GM21619 (cell line): ENCODE measurements around the gene WNT5A.

ENCODE experiments used
- ATAC-seq: cut with Tn5 transposase; IDR thresholded peaks from one replicate; pipeline ENCODE4 v1.9.1; 2021; ENCODE audit not compliant: unreplicated experiment

Gene WNT5A

DNA sequence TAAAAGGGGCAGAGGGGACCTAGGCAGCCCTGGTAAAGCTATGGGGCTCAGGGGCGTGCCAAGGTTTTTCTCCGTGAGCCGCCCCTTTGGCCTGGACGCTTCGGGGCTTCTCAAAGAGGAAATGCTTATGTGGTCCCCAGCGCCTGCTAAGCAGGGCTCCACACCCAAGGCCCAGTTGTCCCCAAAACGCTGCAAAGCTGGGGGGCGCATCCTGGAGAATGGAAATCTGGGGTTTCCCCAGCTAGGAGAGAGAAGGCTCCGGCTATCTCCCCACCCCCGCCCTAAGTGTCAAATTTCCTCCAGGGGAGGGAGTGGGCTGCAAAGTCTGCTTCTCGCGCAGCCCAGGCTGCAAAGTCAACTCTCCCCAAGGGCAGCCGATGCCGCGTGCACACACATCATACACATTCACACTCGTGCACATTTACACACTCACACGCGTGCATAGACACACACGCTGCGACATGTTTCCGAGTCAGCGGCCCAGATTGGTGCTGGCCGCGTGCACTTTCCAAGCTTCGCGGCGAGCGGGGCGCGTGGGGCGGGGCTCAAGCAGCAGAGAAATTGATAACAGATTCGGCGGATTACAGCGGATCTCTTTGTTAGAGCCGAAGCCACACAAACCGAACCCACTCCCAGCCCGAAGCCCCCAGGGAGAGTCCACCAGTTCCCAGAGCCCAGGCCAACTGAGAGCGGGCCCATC is 4.5 kb downstream of the WNT5A start:
- no peak for ATAC-seq

DNA sequence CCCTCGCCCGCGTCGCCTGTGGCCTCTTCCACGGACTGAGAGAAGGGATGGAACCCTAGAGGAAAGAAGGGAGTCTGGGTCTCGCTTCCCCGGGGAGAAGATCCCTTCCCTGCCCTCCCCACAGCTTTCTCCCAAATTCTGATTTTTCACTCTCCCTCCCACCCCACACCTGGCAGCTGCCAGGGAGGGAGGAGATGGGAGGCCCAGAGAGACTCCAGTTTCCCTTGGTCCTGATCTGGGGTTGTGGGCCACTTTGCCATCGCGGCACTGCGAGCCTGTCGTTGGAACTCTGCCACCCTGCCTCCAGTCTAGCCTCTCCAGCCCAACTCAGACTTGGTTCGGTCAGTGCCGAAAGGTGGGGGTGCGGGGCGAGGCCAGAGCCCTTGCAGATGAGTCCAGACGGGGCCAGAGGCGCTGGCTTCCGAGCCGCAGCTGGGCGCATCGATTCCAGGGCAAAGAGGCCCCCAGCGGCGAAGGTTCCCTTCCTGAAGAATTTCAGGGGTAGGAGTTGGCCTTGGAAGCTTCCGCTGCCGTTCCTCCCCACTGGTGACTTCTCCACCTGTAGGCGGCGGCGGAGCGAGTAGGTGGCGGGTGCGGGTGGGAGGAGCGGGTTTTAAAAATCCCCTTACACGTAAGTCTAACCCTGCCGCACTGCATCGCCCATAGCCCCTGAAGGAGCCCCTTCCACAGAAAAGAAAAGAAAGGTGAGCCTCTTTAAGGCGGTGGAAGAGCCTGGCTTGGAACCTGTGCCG is 5.2 kb downstream of the WNT5A start:
- ATAC-seq = no peak

DNA sequence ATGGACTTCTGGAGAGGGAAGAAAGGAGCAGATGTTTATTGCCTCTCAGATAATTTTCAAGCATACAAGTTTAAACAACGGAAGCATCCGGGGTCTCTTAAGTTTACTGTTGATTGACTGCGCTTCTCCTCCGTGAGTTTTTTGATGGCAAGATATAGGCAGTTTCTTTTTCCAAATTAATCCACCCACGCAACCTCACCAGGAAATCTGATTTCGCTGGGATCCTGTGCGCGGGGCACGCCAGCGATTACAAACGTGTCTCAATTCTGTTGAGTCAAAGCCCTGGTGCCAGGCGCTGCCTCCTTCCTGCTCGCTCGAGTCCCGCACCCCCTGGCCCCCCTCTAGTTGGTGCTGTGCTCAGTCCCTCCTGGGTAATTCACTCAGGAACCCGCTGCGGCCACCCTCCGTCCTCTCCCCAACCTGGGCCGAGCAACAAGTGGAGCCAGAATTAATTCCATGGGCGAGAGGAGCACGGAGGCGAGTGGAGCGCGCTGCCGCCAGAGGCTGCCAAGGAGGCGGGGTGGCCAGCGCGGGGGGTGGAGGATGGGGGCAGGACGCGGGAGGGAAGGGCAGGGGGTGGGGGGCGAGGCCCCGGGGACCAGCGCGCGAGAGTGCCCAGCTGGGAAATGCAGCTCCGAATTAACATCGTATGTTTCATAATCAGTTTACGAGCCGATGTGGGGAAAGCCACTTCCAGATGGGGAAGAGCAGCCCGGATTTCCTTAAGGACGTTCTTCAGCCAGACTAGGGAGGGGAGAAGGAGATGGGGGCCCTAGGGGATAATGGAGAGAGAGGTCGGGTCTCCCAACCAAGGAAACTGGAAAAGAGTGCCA is 6.0 kb downstream of the WNT5A start:
- no peak for ATAC-seq

DNA sequence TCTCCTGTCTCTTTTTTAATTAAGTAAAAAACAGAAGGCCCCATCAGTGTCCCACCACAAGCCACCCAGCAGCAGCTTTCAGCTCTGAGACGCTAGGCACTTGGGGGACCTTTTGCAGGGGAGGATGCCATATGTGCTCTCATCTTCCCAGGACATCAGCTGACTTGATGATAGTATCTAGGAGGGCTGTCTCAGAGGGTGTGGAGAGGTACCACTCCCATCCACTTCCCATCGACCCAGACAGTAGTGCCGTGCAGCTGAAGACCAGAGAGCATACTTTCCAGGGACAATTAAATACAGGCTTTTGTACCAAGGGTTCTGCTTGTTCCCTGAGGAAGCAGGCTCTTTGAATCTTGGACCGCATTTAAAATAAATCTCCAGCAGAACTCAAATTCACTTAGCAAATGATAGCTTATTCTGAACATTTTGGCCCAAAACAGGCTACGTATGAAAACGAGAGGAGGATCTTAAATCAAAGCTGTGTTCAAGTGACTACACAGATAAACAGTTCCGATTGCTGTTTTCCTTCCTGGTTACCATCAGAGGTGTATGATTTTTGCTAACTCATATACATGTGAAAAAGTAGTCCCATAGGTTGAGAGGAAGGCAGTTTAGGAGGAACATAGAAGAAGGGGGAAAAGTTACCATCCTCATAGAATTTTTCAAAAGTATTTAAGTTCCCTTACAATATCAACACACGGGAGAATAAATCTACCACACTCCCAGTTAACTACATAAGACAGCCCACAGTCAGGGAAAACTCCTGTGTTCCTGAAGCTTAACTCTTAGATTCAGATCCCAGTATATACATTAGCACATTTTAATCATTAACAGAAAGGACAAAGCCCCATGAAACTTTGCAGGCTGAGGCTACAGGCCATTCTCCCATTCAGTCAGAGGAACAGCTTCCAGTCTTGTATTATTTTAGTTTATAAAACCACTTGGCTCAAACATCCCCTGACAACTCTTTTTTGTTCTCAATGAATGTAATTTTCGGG is 9.5 kb downstream of the WNT5A start:
- no peak for ATAC-seq

DNA sequence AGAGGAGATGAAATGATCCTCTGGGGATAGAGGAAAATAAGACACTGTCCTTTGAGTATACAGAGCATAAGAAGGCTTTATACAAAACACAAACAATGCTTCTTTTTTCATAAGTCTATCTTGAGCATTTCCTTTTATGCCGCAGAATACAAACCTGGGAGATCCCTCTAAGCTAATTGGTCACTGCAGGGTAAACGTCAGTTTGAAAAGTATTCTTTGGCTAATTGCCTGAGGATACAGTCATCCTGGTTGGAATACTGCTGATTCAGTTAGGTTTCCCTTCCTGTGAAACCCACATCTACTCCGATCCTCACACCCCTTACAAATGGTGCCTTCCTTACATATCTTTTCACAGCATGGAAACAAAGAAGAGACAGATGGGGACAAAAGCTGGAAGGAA is 10.6 kb downstream of the WNT5A start:
- ATAC-seq = no peak

DNA sequence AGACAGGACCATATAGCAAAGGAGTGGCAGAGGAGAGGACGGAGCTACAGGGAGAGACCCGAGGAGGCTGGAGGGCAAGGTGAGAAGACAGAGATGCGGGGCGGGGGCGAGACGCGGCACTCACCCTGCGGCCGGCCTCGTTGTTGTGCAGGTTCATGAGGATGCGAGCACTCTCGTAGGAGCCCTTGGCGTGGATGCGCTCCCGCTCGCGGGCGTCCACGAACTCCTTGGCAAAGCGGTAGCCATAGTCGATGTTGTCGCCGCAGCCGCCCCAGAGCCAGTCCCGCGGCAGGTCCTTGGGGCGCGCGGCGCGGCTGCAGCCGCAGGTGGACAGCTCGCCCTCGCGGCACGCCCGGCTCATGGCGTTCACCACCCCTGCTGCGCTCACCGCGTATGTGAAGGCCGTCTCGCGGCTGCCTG is 12.9 kb downstream of the WNT5A start:
- no peak for ATAC-seq

DNA sequence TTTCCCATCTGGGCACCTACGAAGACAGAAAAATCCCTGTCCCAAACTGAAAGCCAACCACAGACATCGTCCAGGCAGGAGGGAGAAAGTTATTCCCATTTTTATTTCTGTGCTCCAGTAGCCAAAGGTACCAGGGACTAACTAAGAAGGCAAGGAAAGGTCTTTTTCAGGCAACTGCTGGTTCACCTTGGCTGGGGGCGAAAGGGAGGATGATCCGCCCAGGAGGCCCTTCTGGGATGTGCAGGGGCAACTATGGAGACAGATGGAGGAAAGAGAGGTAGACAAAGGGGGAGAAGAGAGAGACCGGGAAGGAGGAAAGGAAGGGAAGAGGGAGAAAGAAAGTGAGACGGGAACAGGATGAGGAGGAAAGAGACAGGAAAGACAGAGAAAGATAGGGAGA is 13.3 kb downstream of the WNT5A start:
- ATAC-seq = no peak

DNA sequence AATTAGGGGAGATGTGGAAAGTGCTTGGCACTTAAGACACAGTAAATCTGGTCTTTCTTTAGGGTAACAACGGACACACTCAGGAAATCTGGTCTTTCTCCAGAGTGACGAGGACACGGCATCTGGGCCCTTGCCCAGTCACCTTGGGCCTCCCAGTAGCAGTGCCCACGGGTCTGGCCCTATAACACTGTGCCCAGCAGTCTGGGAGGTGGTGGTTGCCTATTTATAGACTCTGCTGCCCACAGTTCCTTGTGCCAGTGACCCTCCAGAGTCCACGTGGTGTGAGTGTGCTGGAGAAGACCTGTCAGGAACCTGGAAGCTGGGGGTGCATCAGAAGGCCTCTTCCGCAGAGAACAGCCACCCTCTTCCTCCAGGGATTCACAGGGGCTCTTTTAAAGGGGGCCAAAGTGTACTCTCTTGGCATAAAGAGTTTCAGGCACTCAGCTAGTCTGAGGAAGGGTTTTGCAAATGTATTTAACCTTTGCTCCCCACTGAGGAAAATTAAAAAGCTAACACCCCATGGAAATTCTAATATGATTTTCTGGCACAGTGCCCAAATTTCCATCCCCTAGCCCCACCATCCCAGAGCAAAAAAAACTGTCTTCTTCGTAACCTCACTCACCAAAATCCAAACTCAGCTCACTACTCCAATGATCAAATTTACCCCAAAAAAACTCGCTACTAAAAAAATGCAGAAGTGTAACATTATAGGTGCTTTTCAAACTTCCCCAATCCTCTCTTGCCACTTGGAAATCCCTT is 15.4 kb downstream of the WNT5A start:
- ATAC-seq = no peak

DNA sequence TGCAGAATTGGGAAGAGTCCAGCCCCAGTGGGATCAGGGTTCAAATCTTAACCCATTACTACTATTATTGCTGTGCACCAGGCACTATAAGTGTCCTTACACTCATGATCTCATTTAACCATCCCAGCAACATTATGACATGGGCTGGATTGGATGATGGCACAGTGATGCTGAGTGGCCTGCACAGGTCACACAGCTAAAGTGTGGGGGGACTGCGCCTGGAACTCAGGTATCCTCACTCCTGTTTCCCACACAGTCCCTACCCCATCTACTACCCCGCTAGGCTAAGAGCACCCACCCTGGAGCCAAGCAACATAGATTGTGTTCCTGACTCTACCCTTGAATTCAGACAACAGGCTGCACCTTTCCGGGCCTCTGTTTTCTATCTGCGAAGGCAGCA is 16.0 kb downstream of the WNT5A start:
- no peak for ATAC-seq

DNA sequence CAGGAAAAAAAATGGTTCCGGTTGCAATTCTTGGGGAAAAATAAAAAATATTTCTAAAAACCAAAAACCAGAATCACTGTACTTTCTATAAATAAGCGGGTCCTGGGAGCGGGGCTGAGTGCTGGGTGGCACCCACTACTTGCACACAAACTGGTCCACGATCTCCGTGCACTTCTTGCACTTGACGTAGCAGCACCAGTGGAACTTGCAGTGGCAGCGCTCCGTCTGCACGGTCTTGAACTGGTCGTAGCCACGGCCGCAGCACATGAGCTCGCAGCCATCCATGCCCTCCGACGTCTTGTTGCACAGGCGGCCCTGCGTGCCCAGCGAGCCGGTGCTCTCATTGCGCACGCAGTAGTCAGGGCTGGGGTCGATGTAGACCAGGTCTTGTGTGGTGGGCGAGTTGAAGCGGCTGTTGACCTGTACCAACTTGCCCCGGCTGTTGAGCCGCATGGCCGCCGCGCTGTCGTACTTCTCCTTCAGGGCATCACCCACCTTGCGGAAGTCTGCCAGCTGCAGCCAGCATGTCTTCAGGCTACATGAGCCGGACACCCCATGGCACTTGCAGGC is 17.1 kb downstream of the WNT5A start:
- no peak for ATAC-seq

DNA sequence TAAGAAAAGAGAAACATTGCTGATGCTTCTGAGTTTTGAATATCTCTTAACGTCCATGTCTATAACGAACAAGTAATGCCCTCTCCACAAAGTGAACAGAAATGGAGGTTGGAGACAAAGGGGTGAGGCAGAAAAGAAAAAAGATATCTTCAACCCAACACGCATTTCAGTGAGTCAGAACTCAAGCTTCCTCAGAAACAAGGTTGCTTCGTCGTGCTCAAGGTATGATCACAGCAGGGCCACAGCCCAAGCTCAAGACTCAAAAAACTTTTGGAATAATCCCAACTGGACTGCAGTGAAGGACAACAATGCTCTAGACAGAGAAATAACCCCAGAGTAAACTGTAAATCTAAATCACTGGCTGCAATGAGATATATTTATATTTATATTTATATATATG is 18.9 kb downstream of the WNT5A start:
- no peak for ATAC-seq

DNA sequence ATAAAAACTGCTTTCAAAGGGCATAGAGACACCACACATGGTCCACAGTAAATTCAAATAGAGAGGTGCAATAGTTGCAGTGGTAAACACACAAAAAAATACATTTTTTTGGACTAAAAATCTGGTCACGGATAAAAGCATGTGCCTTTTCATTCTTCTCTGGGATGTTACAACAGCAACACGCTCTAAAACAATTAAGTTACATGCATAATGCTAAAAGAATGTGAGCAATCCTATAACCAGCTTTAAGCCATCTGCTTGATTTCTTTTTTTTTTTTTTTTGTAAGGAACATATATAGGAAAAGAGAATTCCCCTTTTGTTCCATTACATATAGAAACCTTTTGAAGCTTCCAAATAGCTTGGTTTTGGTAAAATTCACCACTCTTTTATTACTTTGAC is 20.0 kb downstream of the WNT5A start:
- no peak for ATAC-seq

DNA sequence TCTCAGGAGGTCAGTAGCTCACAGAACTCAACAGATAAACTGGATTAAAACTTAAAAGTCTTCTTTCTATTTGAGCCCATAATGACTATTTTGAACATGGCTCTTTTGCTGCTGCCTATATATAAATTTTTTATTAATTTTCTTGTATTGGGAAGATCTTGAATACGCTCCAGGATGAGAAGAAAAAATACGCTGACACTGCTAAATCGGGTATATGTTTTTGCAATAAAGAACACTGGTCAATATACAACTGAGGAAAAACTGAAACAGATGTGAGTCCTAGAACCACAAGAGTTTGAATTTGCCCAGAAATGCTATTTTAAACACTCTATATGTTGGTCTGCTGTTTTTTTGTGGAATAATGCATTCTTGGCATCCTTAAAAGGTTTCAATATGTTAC is 20.6 kb downstream of the WNT5A start:
- no peak for ATAC-seq

DNA sequence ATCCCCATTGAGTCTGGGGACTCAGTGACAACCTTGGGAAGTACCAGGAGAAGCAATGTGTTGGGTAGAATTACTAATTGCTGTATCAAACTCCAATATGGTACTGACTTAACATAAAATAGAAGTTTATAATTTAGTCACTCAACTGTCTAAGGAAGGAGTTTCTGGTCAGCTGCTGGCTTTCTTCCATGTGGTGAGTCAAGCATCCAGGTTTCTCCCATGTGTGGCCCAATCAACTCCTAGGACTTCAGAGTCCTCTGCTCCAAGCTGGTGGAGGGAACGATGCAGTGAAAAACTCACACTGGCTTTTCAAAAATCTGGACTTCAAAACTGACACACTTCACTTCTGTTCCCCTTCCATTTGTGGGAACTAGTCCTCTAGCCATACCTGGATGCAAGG is 25.2 kb downstream of the WNT5A start:
- ATAC-seq = no peak

DNA sequence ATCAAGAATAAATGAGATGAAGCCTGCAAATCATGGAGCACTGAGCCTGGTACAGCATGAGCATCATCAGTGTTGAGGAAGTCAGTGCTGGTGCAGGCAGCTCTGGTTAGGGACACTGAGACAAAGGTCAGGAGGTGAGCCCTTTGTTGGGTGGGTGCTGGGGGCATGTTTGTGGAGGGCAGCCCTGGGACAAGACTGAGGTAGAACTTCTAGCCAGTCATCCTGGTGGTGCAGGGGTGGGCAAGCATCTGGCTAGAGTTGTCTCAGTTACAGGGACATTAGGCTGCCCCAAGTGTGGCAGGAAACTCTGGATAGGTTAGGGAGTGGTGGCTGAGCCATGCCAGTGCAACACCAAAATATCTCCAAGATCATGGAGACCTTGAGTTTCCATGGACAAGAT is 27.3 kb downstream of the WNT5A start:
- no peak for ATAC-seq

DNA sequence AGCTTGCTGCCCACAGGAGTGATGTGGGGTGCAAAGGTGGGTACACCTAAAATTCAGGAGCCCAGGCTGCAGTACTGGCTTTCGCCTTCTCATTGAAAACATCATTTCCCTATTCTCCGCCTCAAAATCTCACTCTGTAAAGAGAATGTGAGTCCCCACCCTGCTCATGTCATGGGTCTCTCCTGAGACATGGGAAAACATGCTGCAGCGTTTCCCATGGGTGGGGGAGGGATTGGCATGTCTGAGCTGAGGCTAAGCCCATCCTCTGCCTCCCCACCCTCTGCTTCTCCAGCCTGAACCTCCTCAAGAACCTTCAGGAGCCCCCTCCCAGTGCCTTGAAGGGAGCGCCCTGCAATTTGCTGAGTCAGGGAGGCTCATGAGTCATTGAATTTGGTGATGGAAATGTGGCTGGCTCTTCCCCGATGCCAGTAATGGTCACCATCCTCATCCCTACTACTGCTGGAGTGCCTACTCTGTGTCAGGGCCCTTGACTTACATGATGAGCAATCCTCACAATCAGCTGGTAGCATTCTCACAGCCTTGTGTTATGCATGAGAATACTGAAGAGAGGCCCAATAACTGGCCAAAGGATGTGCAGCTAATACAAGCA is 28.8 kb downstream of the WNT5A start:
- ATAC-seq = no peak

DNA sequence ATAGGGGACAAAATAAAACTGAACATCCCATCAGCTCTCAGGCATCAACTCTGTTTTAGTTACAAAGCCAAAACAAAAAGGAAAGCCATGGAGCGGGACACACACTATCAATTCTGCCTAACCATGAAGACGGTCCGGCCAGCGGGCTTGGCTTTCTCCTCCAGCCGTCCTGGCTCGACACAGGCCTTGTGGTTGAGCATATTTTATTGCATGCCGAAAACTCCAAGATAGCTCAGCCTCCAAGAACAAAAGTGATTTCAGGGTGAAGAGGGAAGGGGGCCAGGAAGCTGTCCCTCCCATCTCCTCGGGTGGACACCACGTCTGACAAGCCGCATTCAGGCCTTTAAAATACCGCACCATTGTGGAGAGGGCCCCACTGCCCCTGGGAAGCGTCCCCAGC is 31.2 kb downstream of the WNT5A start:
- ATAC-seq = no peak

DNA sequence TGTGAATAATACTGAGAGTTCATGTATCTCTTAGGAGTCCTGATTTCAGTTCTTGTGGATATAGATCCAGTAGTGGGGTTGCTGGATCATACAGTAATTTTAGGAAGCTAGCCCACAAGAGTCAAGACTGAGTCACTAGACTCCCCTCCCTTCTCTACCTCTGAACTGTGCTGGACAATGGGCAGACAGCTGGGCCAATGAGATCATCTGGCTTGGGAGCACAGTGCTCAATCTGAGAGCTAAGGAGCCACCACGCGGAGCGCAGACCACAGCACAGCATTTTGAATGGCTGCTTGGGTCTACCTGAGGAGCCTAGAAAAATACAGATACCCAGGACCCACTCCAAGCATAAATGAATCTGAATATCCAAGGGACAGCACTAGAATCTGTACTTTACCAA is 32.5 kb downstream of the WNT5A start:
- ATAC-seq = no peak

DNA sequence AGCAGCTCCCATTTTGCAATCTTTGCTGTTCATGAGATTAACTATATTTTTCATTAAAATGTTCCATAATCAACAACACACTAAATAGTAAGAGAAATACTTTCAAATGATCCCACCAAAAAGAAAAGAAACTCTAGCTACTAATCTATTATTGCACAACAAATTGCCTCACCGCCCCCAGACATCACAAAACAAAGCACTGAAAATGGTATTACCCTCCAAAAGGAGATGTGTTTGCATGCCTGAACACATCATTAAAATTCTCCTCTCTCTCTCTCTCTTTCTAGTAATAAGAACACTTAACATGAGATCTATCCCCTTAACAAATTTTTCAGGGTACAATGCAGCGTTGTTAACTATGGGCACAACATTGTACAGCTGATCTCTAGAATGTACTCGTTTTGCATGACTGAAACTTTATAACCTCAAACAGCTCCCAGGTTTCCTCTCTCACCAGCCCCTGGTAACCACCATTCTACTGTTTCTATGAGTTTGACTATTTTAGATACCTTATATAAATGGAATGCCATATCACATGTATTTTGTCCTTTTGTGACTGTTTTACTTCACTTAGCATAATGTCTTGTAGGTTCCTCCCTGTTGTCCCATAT is 33.1 kb downstream of the WNT5A start:
- ATAC-seq = no peak
